Progenitor cell of endocrine pancreas (in vitro differentiated cells): ENCODE measurements around the gene SIGLEC9. TPM values are rescaled to one million over a fixed set of nuclear protein-coding genes. Genes with fewer than 3 reads are reported as not detected.

ENCODE experiments used
- DNase-seq: peaks from one replicate; pipeline ENCODE4 v3.0.0; 2021; ENCODE audit warnings: low spot score; ENCODE audit not compliant: unreplicated experiment
- H3K27ac Mint-ChIP-seq: 2 replicates; pipeline ENCODE4 v1.8.0; 2021; ENCODE audit warnings: mild to moderate bottlenecking, moderate library complexity, mixed read lengths
- H3K27me3 Mint-ChIP-seq: 2 replicates; pipeline ENCODE4 v1.8.0; 2021; ENCODE audit warnings: mixed read lengths
- H3K36me3 Mint-ChIP-seq: 2 replicates; pipeline ENCODE4 v1.8.0; 2022; ENCODE audit warnings: mixed read lengths; ENCODE audit not compliant: insufficient read depth
- H3K4me1 Mint-ChIP-seq: 2 replicates; pipeline ENCODE4 v1.8.0; 2021; ENCODE audit warnings: low read depth, mixed read lengths
- H3K4me3 Mint-ChIP-seq: 2 replicates; pipeline ENCODE4 v1.8.0; 2021; ENCODE audit warnings: low read depth, mild to moderate bottlenecking, moderate library complexity, mixed read lengths
- H3K9me3 Mint-ChIP-seq: 2 replicates; pipeline ENCODE4 v1.8.0; 2021; ENCODE audit warnings: low read depth, mixed read lengths
- long read RNA-seq: library from polyadenylated mRNA; unstranded; transcript quantifications from one replicate; pipeline ENCODE4 v2.0.0, GENCODE V29; 2020
- total RNA-seq: library from RNA; stranded (reverse); gene quantifications from 2 replicates; pipeline ENCODE4 v1.2.1, GENCODE V29; 2021
- TF ChIP-seq, protein P1 (sequence below): fragments of 200-600 bp; sonication (generic); IDR thresholded peaks from one replicate; pipeline ENCODE4 v1.5.0; 2021; ENCODE audit warnings: antibody characterized with exemption, mild to moderate bottlenecking; ENCODE audit not compliant: unreplicated experiment

Gene SIGLEC9
- not detected in 2 replicates for total RNA-seq
- long read RNA-seq, result 0 reads

DNA sequence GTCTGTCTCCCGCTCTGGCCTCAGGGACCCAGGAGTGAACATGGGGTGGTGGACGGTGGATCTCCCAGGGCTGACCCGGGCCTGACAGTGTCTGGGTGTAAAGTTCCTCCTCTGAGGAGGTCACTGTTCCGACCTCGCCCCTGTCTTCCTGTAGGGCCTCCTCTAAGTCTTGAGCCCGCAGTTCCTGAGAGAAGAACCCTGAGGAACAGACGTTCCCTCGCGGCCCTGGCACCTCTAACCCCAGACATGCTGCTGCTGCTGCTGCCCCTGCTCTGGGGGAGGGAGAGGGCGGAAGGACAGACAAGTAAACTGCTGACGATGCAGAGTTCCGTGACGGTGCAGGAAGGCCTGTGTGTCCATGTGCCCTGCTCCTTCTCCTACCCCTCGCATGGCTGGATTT, at the start of gene SIGLEC9:
SIGLEC9 (plus strand) TSS at position 178 of the 400 bp plus-strand sequence; CDS start at position 247, 69 bp downstream.
- no peak within 1 kb of the TSS for H3K4me3 Mint-ChIP-seq
- no peaks in the 10 kb centered on the region for H3K36me3 Mint-ChIP-seq
- no peaks in the 10 kb centered on the region for H3K4me1 Mint-ChIP-seq
- TF ChIP-seq, protein P1, sequence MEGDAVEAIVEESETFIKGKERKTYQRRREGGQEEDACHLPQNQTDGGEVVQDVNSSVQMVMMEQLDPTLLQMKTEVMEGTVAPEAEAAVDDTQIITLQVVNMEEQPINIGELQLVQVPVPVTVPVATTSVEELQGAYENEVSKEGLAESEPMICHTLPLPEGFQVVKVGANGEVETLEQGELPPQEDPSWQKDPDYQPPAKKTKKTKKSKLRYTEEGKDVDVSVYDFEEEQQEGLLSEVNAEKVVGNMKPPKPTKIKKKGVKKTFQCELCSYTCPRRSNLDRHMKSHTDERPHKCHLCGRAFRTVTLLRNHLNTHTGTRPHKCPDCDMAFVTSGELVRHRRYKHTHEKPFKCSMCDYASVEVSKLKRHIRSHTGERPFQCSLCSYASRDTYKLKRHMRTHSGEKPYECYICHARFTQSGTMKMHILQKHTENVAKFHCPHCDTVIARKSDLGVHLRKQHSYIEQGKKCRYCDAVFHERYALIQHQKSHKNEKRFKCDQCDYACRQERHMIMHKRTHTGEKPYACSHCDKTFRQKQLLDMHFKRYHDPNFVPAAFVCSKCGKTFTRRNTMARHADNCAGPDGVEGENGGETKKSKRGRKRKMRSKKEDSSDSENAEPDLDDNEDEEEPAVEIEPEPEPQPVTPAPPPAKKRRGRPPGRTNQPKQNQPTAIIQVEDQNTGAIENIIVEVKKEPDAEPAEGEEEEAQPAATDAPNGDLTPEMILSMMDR, result no peak
- DNase-seq, result no peak
- peak within 1 kb of the TSS; percentile 16 for H3K27ac Mint-ChIP-seq
- H3K9me3 Mint-ChIP-seq, result no peaks in the 10 kb centered on the region
- H3K27me3 Mint-ChIP-seq, result peaks cover 8% of the 10 kb centered on the region

- TF ChIP-seq, protein P1, result no peak
- no peak overlapping the region for H3K27ac Mint-ChIP-seq
- peaks cover 12% of the 10 kb centered on the region for H3K9me3 Mint-ChIP-seq
- DNase-seq, result no peak
- no peak overlapping the region for H3K4me3 Mint-ChIP-seq
- no peaks in the 10 kb centered on the region for H3K36me3 Mint-ChIP-seq
- H3K4me1 Mint-ChIP-seq, result peaks cover 4% of the 10 kb centered on the region
- no peaks in the 10 kb centered on the region for H3K27me3 Mint-ChIP-seq
Measured at GRCh38 chr19:51075998-51076397, 48.7 kb upstream of the SIGLEC9 start.

- Mint-ChIP-seq H3K36me3 (no peaks in the 10 kb centered on the region), H3K4me3 (no peak overlapping the region), H3K4me1 (no peaks in the 10 kb centered on the region), H3K27ac (no peak overlapping the region), H3K9me3 (peaks cover 12% of the 10 kb centered on the region), H3K27me3 (peaks cover 2% of the 10 kb centered on the region)
- TF ChIP-seq, protein P1, result no peak
- no peak for DNase-seq
Measured at GRCh38 chr19:51076631-51077213, 48.0 kb upstream of the SIGLEC9 start.

DNA sequence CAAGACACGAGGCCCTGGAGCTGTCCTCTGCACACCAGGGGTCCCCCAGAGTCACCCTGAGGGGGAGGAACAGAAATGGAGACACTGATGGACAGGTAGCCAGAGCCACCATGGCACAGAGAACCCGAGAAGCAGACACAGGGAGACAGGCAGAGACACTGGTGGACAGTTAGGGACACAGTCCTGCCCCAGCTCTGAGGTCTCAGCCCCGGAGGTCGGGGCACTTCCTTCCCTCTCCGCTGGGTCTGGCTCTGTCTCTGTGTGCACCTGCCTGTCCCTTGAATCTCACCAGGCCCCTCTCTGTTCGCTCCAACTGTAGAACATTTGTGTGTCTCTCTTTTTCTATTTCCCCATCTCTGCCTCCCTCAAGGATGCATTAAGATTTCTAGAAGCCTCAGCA, 46.6 kb upstream of the SIGLEC9 start:
- Mint-ChIP-seq H3K27ac (no peak overlapping the region), H3K4me1 (no peaks in the 10 kb centered on the region), H3K36me3 (no peaks in the 10 kb centered on the region), H3K4me3 (no peak overlapping the region), H3K27me3 (peaks cover 13% of the 10 kb centered on the region), H3K9me3 (peaks cover 12% of the 10 kb centered on the region)
- TF ChIP-seq, protein P1, result no peak
- DNase-seq, result no peak

DNA sequence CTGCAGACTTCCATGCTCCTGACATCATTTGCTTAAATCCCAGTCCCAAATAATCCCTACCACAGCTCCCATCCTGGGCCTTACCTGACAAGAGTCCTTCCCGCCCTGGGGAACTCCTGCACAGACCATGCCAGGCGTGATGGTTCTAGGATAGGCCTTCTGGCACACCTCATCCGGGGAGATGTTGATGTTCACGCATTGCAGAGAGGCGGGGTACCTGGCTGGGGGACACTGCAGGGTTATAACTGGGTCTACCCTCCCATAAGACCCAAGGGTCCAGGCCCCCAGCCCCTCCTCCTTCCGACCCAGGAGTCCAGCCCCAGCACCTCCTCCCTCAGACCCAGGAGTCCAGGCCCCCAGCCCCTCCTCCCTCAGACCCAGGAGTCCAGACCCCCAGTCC, 46.0 kb upstream of the SIGLEC9 start:
- Mint-ChIP-seq H3K9me3 (peaks cover 7% of the 10 kb centered on the region), H3K27me3 (peaks cover 19% of the 10 kb centered on the region), H3K36me3 (no peaks in the 10 kb centered on the region), H3K4me3 (no peak overlapping the region), H3K4me1 (no peaks in the 10 kb centered on the region), H3K27ac (no peak overlapping the region)
- TF ChIP-seq, protein P1, result no peak
- DNase-seq, result no peak
